Measurements from ENCODE around the gene FRMPD4.

- TF ChIP-seq POLR2A (IDR thresholded peaks at IDR 0.05) = no peak
- TF ChIP-seq, protein P1, sequence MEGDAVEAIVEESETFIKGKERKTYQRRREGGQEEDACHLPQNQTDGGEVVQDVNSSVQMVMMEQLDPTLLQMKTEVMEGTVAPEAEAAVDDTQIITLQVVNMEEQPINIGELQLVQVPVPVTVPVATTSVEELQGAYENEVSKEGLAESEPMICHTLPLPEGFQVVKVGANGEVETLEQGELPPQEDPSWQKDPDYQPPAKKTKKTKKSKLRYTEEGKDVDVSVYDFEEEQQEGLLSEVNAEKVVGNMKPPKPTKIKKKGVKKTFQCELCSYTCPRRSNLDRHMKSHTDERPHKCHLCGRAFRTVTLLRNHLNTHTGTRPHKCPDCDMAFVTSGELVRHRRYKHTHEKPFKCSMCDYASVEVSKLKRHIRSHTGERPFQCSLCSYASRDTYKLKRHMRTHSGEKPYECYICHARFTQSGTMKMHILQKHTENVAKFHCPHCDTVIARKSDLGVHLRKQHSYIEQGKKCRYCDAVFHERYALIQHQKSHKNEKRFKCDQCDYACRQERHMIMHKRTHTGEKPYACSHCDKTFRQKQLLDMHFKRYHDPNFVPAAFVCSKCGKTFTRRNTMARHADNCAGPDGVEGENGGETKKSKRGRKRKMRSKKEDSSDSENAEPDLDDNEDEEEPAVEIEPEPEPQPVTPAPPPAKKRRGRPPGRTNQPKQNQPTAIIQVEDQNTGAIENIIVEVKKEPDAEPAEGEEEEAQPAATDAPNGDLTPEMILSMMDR (IDR thresholded peaks at IDR 0.05) = no peak
Observed at GRCh38 chrX:12657881-12658280, 519.6 kb downstream of the FRMPD4 start.

Data from lower leg skin (tissue), 3 donors.